Measurements from ENCODE around the gene TECPR2.
"Not testable (repeated sequence)": the region's sequence is repeated elsewhere in the genome, so short reads cannot be mapped to it uniquely, and the experiment has no call there.

TECPR2 gene

DNA sequence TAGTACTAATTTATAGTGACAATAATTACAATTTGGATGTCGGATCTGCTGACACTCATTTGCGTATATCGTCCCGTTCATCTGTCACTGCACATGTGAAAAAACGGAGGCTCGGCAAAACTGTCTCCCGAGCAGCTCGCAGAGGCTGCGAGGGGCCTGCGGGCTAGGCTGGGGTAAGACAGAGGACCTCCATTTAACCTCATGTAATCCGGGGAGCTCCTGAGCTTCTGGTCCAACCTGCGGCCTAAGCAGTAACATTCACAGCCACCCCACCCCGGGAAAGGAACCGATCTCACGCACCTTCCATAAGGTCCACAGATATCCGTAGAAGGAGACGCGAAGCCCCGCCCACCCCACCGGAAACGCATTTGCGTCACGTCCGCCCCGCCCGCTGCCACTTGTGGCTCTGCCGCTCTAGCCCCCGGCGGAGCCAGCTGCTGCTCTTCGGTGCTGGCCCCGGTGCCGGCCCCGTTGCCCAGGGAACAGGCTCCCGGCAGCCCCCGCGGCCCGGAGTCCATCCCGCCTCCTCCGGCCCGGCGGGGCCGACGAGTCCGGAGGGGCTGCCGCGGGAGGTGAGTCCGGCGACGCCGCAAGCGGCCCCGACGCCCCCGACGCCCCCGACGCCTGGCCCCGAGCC lies at the start of gene TECPR2, which contains the start of gene CINP:
Gene TECPR2 (plus strand): TSS at position 397 of the 637 bp plus-strand sequence. CDS start 13,781 bp downstream, outside the sequence.
Gene CINP (minus strand): TSS at position 346 of the 637 bp plus-strand sequence. CDS start 39 bp downstream, at position 307.
- DNase-seq (ENCODE audit: low read depth, low spot score) = peak; percentile 87

- no peak for DNase-seq (ENCODE audit: low read depth, low spot score)
Measured at GRCh38 chr14:102314242-102315011, 48.3 kb upstream of the TECPR2 start.

- no peak for DNase-seq (ENCODE audit: low read depth, low spot score)
Measured at GRCh38 chr14:102315121-102315520, 47.6 kb upstream of the TECPR2 start.

DNA sequence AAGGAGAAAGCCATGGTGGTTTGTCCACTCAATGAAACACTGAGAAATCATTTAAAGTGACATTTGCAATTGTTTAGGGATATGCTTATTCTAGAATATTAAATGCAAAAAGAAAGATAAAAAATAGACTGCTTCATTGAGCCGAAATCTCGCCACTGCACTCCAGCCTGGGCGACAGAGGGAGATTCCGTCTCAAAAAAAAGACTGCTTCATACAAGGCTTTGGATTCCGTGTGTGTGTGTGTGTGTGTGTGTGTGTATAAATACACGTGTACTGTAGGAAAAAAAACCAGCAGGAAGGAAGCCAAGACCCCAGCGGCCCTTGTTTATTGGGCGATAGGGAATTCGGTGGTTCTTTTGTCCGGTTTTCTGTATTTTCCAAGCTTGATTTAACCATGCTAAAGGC lies 46.4 kb upstream of the TECPR2 start:
- DNase-seq (ENCODE audit: low read depth, low spot score) = no peak

GRCh38 chr14:102316743-102317563 lies 45.8 kb upstream of the TECPR2 start:
- DNase-seq (ENCODE audit: low read depth, low spot score) = peak; percentile 95

DNA sequence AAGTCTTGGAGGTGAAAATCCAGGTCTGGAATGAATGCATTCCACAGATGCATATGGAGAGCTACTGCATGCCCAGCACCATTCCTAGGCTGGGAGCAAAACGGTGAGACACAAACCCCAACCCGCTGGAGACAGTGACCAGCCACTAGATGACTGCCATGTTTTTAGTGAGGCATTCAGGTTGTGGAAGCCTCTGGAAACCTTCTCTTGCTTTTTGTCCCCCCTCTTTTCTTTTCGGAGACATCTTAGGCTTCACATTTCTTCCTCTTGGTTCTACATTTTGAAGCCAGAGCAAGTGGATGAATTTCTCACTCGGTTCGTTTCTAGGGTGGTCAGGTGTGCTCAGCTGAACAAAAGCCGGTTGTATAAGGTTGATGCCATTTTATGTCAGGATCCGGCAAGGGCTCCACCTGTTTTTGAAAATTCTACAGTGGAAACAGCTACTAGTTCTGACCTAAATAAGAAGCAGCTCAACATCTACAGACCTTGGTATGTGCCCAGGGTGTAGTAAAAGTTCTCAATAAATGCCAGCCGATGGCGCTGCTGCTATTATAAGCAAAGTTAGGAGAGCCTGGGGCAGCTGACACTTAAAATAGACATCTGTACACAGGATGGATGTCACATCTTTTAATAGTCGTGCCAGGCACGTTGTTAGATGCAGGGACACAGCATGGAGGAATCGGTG lies 45.0 kb upstream of the TECPR2 start:
- DNase-seq (ENCODE audit: low read depth, low spot score) = no peak

GRCh38 chr14:102318781-102319276 lies 43.9 kb upstream of the TECPR2 start:
- DNase-seq (ENCODE audit: low read depth, low spot score) = no peak

DNA sequence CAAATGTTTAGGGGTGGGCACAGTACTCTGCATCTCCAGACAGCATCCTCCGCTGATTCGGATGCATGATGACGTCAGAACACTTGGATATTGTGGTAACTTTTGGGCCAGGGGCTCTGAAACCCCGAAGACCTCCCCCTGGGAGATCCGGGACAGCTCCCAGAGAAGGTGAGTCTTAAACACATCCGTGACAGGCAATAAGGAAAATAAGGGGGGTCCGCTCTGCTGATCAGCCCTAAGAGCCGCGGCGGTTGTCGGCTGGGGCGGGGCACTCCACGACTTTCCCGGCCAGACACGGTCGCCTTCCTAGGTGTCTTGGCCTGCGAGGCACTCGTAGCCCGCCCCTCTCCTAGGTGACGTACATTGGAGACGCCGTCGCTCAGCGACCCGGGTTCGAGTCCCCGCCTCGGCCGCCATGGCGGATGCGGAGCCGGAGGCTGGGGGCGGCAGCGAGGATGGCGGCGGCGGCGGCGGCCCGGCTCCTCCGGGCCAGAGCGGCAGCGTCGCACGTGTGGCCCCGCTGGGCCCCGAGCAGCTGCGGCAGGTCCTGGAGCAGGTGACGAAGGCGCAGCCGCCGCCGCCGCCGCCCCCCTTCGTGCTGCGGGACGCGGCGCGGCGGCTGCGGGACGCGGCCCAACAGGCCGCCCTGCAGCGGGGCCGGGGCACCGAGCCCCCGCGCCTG lies 43.2 kb upstream of the TECPR2 start, which contains the start of gene ZNF839:
Gene ZNF839 (plus strand): TSS at position 396 of the 682 bp plus-strand sequence. CDS start 20 bp downstream, at position 416.
- DNase-seq (ENCODE audit: low read depth, low spot score) = no peak

GRCh38 chr14:102320033-102320660 lies 42.6 kb upstream of the TECPR2 start:
- DNase-seq (ENCODE audit: low read depth, low spot score) = no peak

GRCh38 chr14:102320671-102321455 lies 41.9 kb upstream of the TECPR2 start:
- no peak for DNase-seq (ENCODE audit: low read depth, low spot score)

DNA sequence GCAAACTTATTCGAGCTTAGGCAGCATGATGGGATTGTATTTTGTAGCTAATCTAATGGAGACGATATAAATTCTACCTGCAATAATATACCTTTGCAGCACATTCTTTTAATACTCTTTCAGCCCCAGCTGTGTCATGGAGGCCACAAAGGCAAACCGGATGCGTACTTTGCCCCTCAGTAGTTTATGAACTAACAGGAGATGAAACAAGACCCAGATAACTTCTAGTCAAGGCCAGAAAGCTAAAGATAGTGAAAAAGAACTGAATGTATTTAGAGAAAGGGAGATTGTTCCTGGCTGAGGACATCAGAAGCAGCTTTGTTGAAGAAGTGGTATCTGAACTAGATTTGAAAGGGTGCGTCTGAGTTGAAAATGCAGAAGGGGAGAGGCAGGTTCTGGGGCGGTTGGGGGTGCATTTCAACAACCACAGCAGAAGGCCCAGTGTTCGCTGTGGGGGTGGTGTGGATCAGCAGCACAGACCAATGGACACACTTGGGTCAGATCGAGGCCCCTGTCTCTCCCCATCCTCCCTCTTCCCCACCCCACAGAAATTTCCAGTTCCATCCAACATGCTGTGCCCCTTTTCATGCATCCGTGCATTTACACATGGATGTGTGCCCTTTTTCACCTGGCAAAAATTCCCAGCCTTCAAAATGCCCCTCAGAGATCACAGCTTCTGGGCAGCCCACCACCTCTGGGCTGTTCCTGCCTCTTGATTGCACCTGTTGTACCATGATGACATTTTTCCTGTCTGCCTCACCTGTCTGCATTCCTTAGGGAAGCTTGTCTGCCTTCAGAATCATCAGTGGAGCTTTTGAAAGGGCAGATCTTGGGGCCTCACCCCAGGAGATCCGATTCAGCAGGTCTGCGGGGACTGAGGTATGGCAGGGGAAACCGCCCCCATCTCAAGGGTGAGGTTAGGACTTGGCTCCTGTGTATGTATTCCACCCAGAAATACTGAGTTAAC lies 41.0 kb upstream of the TECPR2 start:
- DNase-seq (ENCODE audit: low read depth, low spot score) = no peak

GRCh38 chr14:102323102-102323501 lies 39.6 kb upstream of the TECPR2 start:
- DNase-seq (ENCODE audit: low read depth, low spot score) = peak; percentile 40

- DNase-seq (ENCODE audit: low read depth, low spot score) = no peak
Measured at GRCh38 chr14:102325791-102326345, 36.9 kb upstream of the TECPR2 start.

DNA sequence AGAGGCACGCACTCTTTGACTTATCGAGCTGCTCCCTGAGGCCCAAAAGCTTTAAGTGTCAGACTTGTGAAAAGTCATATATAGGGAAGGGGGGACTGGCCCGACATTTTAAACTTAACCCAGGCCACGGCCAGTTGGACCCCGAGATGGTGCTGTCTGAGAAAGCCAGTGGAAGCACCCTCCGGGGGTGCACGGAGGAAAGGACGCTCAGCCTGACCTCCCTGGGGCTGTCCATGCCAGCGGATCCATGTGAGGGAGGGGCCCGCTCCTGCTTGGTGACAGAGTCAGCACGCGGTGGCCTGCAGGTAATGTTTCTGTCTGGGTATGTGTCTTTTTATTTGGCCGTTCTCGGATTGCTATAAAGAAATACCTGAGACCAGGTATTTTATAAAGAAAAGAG lies 36.2 kb upstream of the TECPR2 start:
- DNase-seq (ENCODE audit: low read depth, low spot score) = no peak

- not testable (repeated sequence) for DNase-seq (ENCODE audit: low read depth, low spot score)
Measured at GRCh38 chr14:102329381-102329780, 33.4 kb upstream of the TECPR2 start.

DNA sequence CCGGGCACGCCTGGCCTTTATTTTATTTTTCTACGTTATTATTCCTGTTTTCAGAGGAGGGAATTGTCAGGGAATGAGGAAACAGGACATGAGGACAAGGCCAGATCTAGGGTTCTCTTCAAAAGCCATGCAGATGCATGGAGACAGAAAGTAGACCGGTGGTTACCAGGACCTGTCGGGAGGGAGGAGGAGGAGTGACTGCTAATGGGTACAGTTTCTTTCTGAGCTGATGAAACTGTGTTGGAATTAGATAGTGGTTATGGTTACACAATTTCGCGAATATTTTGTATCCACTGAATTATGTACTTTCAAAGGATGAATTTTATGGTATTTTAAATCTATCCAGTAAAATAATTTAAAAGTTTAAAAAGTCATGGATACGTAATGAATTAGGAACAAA lies 31.9 kb upstream of the TECPR2 start:
- no peak for DNase-seq (ENCODE audit: low read depth, low spot score)

DNA sequence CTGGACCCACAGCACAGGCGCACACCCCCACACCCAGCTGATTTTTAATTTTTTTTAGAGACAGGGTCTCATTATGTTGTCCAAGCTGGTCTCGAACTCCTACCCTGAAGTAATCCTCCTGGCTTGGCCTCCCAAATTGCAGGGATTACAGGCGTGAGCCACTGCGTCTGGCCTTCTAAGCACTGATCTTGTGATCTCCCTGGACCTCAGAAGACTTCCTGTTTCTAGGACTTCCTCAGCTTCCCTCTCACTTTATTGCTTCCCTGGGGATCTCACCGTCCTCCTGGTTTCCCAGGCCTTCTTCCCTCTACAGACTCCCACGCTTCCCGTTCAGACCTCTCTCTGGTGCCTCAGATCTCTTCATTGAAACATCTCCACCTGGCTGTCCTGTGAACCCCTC lies 29.4 kb upstream of the TECPR2 start:
- no peak for DNase-seq (ENCODE audit: low read depth, low spot score)

All from smooth muscle cell of the brain vasculature (primary cell).